GM19328 (cell line): ENCODE measurements around the gene STARD9.
"Not testable (repeated sequence)": the region's sequence is repeated elsewhere in the genome, so short reads cannot be mapped to it uniquely, and the experiment has no call there.

Experiments
- ATAC-seq: cut with Tn5 transposase; IDR thresholded peaks from one replicate; pipeline ENCODE4 v1.9.1; 2021; ENCODE audit warnings: mild to moderate bottlenecking, moderate library complexity; ENCODE audit not compliant: unreplicated experiment

STARD9 gene

DNA sequence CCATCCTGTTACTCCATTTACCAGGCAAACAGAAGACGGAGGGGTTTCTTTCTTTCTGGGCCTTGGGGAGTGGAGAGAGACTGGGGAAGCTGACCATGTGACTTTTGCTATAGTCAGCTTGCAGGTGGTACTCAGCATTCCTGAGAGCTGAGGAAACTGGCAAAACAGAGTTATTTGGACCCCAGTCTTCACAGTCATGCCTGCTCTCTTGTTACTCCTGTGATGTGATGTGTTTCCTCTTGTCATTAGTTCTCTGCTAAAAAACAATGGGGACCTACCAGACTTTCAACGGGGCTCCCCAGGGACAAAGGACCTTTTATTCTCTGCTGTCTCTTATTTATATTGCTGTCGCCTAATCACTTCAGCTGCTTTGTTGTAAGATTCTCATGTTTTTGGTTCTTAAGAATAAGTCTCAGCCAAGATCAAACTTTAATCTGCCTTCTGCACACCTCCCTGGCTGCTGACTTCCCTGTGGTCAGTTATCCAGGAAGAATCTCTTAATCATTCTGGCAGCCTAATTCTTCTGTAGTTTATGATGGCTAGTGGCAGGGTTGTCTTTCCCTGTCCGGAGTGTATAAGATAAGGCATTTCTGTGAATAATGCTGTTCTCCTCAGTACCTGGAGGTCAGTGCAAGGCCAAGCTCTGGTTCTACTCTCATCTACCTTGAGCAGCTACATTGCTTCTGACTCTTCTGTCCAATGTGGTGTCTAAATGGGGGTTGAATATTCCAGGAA lies 8.8 kb downstream of the STARD9 start:
- ATAC-seq: no peak

DNA sequence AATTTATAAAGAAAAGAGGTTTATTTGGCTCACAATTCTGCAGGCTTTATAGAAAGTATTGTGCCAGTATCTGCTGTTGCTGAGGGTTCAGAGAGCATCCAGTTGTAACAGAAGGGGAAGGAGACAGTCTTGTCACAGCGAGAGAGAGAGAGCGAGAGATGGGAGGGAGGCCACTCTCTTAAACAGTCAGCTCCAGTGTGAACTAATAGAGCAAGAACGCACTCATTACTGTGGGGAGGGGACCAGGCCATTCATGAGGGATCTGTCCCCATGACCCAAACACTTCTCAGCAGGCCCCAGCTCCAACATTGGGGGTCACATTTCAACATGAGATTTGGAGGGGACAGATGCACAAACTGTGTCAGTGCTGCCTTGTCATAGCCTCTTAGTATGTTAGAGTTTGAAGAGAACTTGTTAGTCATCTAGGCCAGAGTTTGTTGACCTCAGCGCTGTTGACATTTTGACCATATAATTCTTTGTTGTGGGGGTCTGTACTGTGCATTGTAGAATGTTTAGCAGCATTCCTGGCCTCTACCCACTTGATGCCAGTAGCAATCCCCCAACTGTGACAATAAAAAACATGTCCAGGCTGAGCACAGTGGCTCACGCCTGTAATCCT lies 15.3 kb downstream of the STARD9 start:
- ATAC-seq: no peak

DNA sequence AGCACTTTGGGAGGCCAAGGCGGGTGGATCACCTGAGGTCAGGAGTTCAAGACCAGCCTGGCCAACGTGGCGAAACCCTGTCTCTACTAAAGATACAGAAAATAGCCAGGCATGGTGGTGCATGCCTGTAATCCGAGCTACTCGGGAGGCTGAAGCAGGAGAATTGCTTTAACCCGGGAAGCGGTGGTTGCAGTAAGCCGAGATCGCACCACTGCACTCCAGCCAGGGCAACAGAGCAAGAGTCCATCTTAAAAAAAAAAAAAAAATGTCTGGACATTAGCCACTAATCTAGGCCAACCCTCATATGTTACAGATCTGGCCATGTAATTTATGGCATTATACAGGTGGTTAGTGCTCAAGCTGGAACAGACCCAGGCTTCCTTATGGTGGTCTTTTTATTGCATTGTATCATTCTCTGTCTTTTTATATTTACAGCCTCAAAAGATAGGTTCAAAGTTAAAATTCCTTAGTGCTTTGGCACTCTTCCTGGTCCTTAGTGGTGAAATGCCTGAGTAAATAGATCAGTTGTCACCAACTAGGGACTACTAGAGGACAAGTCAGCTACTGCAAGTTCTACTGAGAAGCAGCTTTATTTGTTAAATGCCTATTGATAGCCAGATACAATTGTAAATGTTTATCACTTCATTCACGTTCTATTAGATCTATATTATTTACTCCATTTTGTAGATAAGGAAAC lies 16.0 kb downstream of the STARD9 start:
- ATAC-seq: no peak

DNA sequence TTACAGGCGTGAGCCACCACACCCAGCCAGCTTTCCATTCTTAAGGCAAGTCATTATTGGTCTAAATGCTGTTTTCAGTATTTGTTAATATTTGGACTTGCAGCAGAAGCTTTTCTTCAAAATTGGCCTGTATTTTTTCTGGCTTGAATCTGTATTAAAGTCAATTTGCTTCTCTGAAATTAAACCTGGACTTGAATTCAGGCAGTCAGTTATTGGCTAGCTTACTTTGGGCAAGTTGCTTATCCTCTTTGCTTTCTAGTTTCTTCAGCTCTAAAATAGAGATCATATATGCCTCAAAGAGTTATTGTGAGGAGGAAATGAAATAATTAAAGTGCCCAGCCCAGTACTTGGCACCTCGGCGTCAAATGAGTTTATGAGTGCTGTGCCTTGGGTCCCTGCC lies 17.3 kb downstream of the STARD9 start:
- no peak for ATAC-seq

DNA sequence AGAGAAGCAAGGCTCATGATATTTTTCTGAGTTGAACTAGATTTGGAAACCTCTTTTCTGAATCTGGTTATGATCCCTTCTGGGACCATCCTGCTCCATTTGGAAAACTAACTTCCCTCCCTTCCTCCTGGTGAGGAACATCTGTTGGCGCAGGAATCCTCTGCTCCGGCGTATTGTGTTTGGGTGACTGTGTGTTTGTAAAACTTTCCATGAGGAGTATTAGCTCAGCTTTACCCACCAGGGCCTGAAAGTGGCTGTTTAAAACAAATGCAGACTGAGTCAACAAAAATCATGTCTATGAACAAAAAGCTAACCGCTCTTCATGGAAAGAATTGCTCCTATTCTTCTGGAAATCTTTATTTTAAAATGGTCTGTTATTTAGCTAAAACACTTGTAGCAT lies 17.7 kb downstream of the STARD9 start:
- no peak for ATAC-seq

DNA sequence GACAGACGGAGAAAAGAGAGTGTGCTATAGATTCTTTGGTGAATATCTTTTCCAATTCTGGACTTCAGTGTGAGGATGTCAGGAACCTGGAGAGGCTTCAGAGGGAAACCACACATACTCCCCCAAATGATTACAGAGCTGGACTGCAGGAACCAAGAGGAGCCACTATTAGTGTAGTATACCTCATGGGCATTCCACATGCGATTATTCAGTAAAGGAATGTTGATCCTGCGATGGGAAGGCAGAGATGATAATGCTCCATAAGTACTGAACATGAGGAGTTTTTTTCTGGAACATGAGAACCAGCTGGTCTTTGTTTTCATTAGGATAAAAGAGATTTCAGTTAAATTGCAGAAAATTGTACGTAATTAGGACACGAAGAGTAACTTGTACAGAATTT lies 18.7 kb downstream of the STARD9 start:
- ATAC-seq: no peak

DNA sequence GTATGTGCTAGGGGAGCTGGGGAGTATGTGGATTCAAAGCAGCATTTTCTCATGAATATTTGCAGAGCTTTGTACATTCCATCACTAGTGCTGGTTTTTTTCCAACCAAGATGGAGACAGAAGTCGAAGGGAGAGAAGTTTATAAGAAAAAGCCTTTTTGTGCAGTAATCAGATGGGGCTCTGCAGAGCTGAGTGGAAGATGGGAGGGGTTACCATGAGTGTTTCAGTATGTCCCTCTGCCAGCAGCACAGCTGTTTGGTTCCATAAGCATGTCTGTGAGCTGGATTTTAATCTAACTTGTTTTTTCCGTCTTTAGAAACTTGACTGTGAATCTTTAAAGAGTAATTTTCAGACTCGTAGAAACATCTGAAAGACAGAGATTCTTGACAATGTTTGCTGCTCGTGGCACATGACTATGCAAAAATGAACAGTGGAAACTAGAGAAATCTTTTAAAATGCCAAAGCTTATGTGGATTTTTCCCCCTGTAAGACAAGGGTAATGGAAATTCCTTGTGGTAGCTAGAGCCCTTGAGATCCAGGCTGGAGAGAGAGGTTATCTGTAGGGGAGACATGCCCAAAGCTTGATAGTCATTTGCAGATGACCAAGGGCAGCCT lies 20.3 kb downstream of the STARD9 start:
- ATAC-seq: no peak

DNA sequence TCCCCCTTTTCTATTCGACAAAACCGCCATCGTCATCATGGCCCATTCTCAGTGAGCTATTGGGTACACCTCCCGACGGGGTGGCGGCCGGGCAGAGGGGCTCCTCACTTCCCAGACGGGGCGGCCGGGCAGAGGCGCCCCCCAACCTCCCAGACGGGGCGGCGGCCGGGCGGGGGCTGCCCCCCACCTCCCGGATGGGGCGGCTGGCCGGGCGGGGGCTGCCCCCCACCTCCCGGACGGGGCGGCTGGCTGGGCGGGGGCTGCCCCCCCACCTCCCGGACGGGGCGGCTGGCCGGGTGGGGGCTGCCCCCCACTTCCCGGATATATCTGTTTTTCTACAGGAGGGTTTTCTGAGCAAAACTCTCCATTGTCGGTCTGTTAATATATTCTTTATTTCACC lies 25.9 kb downstream of the STARD9 start:
- ATAC-seq: not testable (repeated sequence)

DNA sequence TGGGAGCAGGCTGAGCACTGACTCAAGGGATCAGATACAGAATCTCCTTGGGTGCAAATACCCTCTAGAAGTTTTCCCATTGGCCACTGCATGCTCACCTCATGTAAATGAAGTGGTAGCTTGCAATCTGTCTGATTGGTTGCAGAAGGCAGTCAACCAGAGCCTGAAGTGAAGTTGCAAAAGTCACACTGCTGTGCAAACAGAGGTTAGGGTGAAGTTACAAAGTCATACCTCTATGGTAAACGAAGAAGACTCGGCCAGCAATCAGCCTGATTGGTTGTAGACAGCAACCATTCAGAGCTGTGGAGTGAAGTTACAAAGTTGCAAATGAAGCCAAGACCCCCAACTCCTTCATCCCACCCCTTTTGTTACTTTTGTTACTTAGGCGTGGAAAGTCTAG lies 27.1 kb downstream of the STARD9 start:
- ATAC-seq: no peak

DNA sequence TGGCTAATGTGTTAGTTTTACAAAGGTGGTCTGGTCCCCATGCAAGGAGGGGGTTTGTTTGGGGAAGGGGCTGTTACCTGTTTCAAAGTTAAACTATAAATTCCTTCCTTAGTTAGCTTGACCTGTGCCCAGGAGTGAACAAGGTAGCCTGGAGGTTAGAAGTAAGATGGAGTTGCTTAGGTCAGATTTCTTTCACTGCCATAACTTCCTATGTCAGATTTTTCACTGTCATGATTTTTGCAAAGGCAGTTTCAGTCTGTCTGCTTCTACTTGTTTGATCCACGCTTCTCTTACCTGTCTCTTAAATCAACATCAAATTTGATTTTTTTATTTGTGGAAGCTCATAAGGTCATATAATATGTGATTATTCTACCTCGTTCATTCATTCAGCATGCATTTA lies 28.6 kb downstream of the STARD9 start:
- ATAC-seq: no peak

DNA sequence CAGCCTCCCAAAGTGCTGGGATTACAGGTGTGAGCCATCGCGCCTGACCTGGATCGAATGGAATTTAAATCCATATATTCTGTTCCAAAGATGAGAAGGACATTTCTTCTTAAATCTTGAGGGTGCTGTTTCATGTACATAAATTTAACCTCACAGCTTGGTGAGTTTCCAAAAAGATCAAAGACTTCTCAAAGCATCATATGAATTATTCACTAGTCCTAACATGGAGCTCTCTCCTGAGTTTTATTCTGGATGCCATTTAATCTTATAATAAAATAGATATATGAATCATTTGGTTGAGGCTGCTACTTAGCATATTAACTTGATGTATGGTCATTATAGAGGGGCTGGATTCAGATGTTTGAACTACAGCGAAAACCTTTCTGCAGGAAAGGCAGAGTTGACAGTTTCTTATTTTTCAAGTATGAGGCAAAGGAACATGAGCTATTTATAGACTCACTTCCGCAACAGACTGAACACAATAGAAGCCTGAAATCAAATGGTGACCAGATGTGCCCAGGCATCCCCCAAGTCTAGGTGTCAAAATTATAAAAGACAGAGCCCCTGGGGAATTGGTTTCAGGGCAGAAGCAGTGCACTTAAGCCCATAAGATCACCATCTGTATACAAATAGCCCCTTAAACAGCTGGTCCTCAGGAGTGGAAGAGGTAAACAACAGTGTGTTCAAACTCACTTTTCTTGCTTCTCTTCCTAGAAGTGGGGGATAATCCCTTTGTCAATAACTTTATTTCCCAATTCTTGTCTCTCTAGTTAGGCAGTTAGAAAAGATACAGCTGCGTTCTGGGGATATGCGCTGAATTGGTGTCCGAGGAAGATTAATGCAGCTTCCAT lies 29.7 kb downstream of the STARD9 start:
- no peak for ATAC-seq

DNA sequence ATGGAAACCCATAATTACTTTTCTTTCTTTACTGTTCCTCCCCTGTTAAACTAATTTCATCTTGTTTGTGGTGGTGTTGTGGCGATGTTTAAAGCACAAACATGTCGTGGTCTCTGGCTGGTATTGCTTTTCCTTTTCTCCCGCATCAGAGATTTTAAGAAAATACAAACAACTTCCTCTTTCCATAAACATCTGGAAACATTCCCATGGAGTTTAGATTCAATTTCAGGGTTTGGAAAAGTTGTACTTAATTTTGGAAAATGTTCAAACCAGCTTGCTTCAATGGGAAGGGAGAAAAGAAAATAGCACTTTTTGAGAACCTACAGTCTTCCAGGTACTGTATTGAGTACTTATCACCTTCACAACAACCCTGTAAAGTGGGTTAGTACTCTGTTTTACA lies 30.4 kb downstream of the STARD9 start:
- ATAC-seq: no peak

DNA sequence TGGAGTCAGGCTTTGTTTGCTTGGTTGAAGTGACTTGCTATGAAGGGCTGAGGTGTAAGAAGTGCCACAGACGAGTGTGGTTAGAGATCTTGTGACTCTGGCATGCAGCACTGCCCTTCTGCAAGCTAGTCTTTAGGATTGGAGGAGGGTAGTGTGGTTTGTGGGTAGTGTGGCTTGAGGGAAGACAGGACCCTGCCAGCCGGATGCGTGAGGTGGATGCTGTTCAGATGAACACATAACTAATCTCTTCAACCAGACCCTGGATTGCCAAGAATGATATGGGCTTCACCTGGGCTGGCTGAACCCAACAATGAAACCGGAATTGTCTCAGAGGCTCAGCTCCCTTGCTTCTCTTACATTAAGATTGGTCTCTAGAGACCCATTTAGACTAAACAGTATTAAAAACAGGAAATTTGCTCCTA lies 32.7 kb downstream of the STARD9 start:
- no peak for ATAC-seq

DNA sequence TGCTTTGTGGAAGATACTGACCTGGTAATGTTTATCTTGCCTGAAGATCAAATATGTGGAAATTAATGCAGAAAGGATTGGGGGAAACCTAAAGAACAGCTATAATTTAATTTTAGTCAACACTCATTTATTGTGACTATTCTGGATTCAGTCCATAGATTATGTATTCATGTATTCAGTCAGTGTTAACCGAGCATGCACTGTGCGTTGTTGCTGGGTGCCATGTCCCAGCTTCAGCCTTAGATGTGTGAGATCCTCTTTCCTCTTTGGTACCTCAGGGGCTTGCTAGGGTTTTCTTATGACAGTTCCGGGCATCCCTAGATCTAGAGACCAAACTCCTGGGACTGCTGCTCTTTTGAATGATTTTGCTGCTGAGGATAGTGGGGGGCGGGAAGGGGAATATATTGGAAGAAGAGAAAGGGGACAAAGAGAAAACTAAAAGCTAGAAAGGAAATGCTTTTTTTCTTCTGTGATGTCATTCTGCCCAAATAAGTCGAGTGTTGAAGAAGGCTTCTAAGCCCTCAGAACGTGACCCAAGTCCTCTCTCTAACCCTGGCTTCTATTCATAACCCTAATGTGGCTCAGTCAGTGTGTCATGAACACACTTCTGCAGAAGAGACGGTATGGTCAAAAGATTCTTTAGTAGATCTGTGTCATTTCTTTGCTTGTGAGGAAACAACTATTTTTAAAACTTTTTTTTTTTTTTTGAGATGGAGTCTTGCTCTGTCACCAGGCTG lies 33.5 kb downstream of the STARD9 start:
- no peak for ATAC-seq

DNA sequence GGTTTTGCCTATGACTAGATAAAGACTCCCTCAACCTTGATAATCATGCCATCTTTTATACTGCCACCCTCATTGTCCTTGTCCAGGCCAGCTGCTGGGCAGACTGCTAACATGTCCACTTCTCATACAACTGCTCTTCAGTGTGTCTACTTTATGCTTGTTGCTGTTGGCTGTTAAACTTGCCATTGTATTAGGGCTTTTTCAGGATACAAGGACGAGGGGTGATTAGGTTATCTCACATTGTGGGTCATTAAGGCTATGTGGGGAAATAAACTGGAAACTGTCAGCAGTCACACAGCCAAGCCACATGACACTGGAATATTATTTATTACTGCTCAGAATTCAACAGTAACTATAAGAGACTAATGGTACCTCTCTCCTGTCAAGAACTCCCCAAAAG lies 36.1 kb downstream of the STARD9 start:
- no peak for ATAC-seq

DNA sequence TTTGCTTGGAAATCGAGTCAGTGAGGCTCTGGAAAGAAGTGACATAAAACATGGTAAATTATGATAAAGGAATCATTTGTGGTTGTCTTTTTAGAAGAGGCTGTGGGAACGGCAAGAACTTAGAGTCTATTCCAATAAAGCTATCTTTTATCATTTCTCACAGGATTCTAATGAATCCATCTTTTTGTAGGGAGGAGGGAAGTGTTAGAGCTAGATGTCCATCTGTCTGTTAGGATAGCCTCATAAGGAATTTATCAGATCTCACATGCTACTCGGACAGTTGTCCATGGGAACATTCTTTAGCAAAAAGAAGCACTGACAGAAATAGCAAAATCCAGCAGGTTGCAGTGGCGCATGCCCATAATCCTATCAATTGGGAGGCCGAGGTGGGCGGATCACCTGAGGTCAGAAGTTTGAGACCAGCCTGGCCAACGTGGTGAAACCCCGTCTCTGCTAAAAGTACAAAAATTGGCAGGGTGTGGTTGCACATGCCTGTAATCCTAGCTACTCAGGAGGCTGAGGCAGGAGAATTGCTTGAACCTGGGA lies 37.0 kb downstream of the STARD9 start:
- no peak for ATAC-seq

DNA sequence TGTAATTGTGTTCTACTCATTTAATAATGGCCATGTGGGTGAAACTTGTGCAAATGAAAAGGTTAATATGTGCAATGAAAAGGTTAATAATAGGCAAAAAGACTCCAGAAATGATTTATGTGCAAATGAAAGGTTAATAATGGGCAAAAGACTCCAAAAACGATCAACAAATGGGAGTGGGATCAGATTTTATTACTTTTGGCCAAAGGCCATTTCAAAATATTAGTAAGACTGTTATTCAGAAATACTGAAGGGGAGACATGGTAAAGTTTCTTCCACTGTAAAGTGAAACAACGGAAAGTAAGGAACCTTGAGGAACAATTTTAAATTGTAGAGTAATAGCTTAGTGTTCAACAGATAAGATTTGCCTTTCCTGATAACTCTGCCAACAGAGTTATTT lies 40.7 kb downstream of the STARD9 start:
- ATAC-seq: no peak

DNA sequence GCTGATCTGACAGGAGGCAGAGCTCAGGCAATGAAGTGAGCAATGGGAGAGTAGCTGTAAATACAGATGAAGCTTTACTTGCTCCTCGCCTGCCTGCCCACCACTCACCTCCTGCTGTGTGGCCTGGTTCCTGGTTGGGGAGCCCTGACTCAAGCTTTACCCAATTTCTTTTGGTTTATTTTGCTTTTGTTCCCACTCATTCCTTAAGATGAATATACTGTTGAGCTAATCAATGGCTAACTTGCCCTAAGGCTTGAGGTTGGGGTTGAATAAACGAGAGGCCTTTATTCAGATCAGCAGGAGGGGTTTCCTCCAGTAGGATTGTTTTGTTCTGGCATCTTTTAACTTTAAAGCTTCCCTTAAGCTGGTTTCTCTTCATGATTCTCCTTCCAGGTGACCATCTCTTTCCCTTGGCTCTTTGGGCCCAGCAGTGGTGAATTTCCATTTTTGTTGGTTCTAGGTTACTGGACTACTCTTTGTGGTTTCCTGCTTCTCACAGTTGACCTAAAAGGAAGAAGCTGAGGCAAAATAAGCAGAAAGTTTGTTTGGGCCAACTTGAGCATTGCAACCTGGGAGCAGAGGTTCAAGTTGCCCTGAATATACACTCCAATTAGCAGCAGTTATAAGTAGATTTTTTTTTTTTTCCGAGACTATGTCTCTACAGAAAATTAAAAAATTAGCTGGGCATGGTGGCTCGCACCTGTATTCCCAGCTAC lies 44.4 kb downstream of the STARD9 start:
- ATAC-seq: no peak

DNA sequence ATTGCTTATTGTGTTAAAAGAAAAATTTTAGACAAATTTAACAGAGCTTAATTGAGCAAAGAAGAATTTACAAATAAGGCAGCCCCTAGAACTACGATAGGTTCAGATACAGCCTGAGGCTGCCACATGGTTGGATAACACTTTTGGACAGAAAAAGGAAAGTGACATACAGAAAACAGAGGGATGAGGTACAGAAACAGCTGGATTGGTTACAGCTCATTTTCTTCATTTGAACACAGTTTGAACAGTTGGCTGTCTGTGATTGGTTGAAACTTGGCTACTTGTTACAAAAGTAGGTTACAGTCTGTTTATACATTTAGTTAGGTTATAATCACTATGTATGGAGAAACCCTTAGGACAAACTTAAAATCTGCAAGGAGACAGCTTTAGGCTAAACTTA lies 46.0 kb downstream of the STARD9 start:
- no peak for ATAC-seq
